Measurements from ENCODE around the gene BRD3.

DNA sequence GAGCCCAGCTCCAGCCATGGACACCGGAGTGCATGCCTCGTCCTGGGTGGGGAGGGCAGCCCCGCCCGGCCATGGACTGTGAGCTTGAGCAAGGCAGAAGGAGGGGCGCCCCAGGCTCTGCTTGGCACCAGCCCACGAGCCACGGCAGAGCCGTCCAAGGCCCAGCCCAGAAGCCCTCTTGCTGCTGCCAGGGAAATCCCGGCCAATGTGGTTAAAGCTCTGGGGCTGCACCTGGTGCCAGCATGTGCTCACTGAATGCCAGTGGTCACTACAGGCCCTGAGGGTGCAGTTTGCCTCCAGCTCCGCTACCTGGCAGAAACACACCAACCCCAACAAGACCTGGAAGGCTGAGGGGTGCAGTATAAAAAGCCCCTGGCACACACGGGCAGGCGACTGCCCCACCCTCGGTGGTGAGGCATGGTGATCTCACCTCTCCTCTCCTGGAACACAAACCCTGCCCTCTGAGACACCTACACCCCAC is 11.8 kb downstream of the BRD3 start:
- TF ChIP-seq YY1 (IDR thresholded peaks at IDR 0.05; ENCODE audit: insufficient read depth, insufficient read length) (no peak), ZNF274 (IDR thresholded peaks at IDR 0.05; ENCODE audit: low read depth, low read length) (no peak)
